ENCODE results near the gene TMEM120A. TPM values are rescaled to one million over a fixed set of nuclear protein-coding genes. Genes with fewer than 3 reads are reported as not detected.

The TMEM120A gene
- polyA plus RNA-seq, 1 experiment: 75.2 TPM

- ChIA-PET POLR2A (no interaction called here), CTCF (no interaction called here)
- DNase-seq (ENCODE audit: low read depth): no peak
These were observed 10.8 kb downstream of the TMEM120A start for GRCh38 chr7:75983471-75984129.

GRCh38 chr7:75982306-75983064 is 11.9 kb downstream of the TMEM120A start:
- Histone ChIP-seq H3K4me3 (ENCODE audit: low read depth, low read length) (no peak overlapping the region), H3K36me3 (ENCODE audit: control insufficient read depth, insufficient read depth, low read length) (peaks cover 47% of the 10 kb centered on the region), H3K27me3 (ENCODE audit: control insufficient read depth, insufficient read depth, low read length) (no peaks in the 10 kb centered on the region)
- ChIA-PET CTCF (no interaction called here), POLR2A (no interaction called here)
- DNase-seq (ENCODE audit: low read depth): no peak
- TF ChIP-seq, protein P1, sequence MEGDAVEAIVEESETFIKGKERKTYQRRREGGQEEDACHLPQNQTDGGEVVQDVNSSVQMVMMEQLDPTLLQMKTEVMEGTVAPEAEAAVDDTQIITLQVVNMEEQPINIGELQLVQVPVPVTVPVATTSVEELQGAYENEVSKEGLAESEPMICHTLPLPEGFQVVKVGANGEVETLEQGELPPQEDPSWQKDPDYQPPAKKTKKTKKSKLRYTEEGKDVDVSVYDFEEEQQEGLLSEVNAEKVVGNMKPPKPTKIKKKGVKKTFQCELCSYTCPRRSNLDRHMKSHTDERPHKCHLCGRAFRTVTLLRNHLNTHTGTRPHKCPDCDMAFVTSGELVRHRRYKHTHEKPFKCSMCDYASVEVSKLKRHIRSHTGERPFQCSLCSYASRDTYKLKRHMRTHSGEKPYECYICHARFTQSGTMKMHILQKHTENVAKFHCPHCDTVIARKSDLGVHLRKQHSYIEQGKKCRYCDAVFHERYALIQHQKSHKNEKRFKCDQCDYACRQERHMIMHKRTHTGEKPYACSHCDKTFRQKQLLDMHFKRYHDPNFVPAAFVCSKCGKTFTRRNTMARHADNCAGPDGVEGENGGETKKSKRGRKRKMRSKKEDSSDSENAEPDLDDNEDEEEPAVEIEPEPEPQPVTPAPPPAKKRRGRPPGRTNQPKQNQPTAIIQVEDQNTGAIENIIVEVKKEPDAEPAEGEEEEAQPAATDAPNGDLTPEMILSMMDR (IDR thresholded peaks at IDR 0.05; ENCODE audit: insufficient read depth, low read depth, low read length): no peak

More at GRCh38 chr7:75983471-75984129, 10.8 kb downstream of the TMEM120A start:
- Histone ChIP-seq H3K36me3 (ENCODE audit: control insufficient read depth, insufficient read depth, low read length) (peaks cover 49% of the 10 kb centered on the region), H3K27me3 (ENCODE audit: control insufficient read depth, insufficient read depth, low read length) (no peaks in the 10 kb centered on the region), H3K4me3 (ENCODE audit: low read depth, low read length) (no peak overlapping the region)
- TF ChIP-seq, protein P1 (IDR thresholded peaks at IDR 0.05; ENCODE audit: insufficient read depth, low read depth, low read length): no peak

DNA sequence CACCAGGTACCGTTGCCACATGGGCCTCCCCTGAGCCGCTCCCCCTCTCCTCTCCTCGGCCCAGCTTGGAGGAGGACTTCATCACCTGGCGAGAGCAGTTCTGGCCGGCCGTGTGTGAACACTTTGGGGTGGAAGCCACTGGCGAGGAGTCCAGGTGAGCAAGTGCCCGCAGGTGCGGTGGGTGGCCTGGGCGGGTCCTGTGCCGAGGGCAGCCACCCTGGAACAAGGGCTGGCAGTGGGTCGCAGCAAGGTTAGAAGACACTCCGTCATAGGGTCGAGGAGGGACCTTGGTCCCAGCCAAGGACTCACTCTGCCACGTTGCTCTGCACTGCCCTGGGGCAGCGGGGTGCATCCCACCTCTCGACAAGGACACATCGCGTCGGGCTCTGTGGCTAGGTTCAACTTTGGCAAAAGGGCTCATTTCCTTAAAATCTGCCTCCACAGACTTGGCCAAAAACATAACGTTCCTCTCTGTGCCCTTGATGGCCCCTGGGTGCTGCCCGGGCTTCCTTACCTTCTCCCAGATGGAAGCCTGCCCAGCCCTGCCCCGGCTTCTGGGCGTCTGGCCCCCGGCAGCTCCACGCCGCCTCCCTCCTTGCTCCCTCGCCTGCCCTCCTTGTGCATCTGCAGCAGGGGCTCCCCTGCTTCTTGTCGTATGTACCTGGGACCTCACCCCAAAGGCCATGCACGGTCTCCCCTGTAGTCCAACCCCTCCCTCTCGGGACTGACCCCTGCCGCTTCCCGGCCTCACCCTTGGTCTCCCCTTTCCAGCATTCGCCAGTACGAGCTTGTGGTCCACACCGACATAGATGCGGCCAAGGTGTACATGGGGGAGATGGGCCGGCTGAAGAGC is 12.7 kb downstream of the TMEM120A start:
- no peak for DNase-seq (ENCODE audit: low read depth)
- no peak overlapping the region for H3K4me3 ChIP-seq (ENCODE audit: low read depth, low read length)
- TF ChIP-seq, protein P1 (IDR thresholded peaks at IDR 0.05; ENCODE audit: insufficient read depth, low read depth, low read length): no peak
- ChIA-PET POLR2A (no interaction called here), CTCF (no interaction called here)
- H3K36me3 ChIP-seq (ENCODE audit: control insufficient read depth, insufficient read depth, low read length): peaks cover 45% of the 10 kb centered on the region
- H3K27me3 ChIP-seq (ENCODE audit: control insufficient read depth, insufficient read depth, low read length): no peaks in the 10 kb centered on the region

GRCh38 chr7:75981203-75981452 is 13.3 kb downstream of the TMEM120A start:
- CTCF ChIA-PET: no interaction called here
- Histone ChIP-seq H3K36me3 (ENCODE audit: control insufficient read depth, insufficient read depth, low read length) (peaks cover 40% of the 10 kb centered on the region), H3K4me3 (ENCODE audit: low read depth, low read length) (no peak overlapping the region), H3K27me3 (ENCODE audit: control insufficient read depth, insufficient read depth, low read length) (no peaks in the 10 kb centered on the region)
- POLR2A ChIA-PET: no interaction called here
- TF ChIP-seq, protein P1 (IDR thresholded peaks at IDR 0.05; ENCODE audit: insufficient read depth, low read depth, low read length): no peak
- DNase-seq (ENCODE audit: low read depth): no peak
